Tibial artery (tissue), 4 donors: Measurements from ENCODE around the gene ADCY4.

Experiments used
- DNase-seq, 2 donors: peaks; one replicate each; pipeline ENCODE4 v3.0.0-alpha.2; 2019
- H3K27ac ChIP-seq, 2 donors: fragments of 200-600 bp; sonication (generic) in 1 of 2; 1 replicate in 1 of 2; 2 replicates in 1 of 2; pipeline ENCODE4 v1.5.1; 2018 to 2019; ENCODE audit warnings: mild to moderate bottlenecking in 1 of 2
- H3K27me3 ChIP-seq, 2 donors: fragments of 200-600 bp; sonication (generic) in 1 of 2; one replicate each; pipeline versions ENCODE4 v1.5.1 to v1.6.0; 2016 to 2019
- H3K36me3 ChIP-seq, 3 donors: fragments of 200-600 bp; sonication (generic) in 2 of 3; one replicate each; pipeline ENCODE4 v1.5.1; 2016 to 2019; ENCODE audit warnings: mild to moderate bottlenecking in 2 of 3
- H3K4me1 ChIP-seq, 4 donors: fragments of 200-600 bp; sonication (generic) in 2 of 4; 1 replicate in 3 of 4; 2 replicates in 1 of 4; pipeline ENCODE4 v1.5.1; 2016 to 2019
- H3K4me3 ChIP-seq, 2 donors: fragments of 200-600 bp; sonication (generic) in 1 of 2; 1 replicate in 1 of 2; 2 replicates in 1 of 2; pipeline ENCODE4 v1.5.1; 2018 to 2019; ENCODE audit warnings: mild to moderate bottlenecking in 2 of 2
- H3K9me3 ChIP-seq, 3 donors: fragments of 200-600 bp; sonication (generic) in 1 of 3; one replicate each; pipeline ENCODE4 v1.5.1; 2016 to 2019
- intact Hi-C: fragments of 100-400 bp; cut with DNase I; formaldehyde crosslinking; loops from one replicate; pipeline ENCODE4 v1.15.0; 2023; ENCODE audit warnings: low total_unique reads
- TF ChIP-seq, protein P1 (sequence below), 2 experiments: fragments of 200-600 bp in 1 of 2; fragments of 450-650 bp in 1 of 2; IDR thresholded peaks; one replicate each; pipeline ENCODE4 v1.5.1; 2017 to 2019; ENCODE audit warnings: antibody characterized with exemption in 2 of 2, mild to moderate bottlenecking in 1 of 2, moderate library complexity in 1 of 2

Gene ADCY4

DNA sequence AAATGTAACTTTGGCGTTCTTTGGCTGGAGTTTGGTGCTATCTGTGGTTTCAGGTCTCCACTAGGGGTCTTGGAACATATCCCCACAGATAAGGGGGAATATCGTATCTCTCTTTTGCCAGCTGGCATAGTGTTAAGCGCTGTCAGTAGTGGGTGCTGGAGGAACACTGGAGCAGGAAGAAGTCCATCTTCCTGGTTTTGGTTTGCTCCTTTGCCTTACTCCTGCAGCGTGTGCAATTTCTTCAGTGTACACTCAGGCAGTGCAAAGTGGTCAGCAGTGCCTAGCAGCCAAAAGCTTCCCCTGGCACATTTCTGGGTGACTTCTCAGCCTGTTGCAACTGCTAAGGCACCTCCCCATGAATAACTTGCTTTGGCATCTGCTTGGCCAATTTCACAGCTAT is 16.6 kb upstream of the ADCY4 start:
- Histone ChIP-seq H3K36me3 (no peaks in the 10 kb centered on the region), H3K4me1 (no peaks in the 10 kb centered on the region), H3K27me3 (peaks cover 0 to 34% of the 10 kb centered on the region in 2 donors), H3K4me3 (no peak overlapping the region), H3K9me3 (no peaks in the 10 kb centered on the region), H3K27ac (no peak overlapping the region)
- no peak for DNase-seq
- intact Hi-C loops, result no loop called here
- TF ChIP-seq, protein P1, sequence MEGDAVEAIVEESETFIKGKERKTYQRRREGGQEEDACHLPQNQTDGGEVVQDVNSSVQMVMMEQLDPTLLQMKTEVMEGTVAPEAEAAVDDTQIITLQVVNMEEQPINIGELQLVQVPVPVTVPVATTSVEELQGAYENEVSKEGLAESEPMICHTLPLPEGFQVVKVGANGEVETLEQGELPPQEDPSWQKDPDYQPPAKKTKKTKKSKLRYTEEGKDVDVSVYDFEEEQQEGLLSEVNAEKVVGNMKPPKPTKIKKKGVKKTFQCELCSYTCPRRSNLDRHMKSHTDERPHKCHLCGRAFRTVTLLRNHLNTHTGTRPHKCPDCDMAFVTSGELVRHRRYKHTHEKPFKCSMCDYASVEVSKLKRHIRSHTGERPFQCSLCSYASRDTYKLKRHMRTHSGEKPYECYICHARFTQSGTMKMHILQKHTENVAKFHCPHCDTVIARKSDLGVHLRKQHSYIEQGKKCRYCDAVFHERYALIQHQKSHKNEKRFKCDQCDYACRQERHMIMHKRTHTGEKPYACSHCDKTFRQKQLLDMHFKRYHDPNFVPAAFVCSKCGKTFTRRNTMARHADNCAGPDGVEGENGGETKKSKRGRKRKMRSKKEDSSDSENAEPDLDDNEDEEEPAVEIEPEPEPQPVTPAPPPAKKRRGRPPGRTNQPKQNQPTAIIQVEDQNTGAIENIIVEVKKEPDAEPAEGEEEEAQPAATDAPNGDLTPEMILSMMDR (IDR thresholded peaks at IDR 0.05), result no peak

DNA sequence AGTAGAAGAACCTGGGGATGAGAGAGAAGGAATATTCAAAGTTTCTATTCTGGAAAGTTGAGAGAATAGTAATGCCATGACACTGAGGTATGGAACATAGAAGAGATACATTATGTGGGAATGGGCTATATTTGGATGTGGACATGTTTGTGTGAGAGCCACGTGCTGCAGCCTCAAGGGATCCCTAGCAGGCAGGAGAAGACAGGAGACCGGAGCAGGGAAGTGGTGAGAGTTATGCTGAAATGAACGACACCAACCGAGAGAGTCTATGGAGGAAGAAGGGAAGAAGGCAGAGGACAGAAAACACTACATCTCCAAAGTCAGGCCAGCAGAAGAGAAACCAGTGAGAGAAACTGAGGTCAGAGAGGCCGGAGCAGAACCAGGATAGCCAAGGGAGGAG is 14.9 kb upstream of the ADCY4 start:
- TF ChIP-seq, protein P1 (IDR thresholded peaks at IDR 0.05), result no peak

DNA sequence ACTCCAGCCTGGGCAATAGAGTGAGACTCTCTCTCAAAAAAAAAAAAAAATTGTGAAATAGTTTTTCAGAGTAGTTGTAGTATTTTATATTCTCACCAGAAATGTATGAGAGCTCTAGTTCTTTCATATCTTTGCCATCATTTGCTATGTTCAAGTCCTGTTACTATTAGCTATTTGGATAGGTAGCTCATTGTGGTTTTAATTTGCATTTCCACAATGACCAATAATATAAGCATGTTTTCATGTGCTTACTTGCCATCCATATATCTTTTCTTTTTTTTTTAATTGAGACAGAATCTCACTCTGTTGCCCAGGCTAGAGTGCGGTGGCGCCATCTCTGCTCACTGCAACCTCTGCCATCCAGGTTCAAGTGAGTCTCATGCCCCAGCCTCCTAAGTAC is 13.3 kb upstream of the ADCY4 start:
- no peak overlapping the region for H3K4me3 ChIP-seq
- no peaks in the 10 kb centered on the region for H3K9me3 ChIP-seq
- H3K27ac ChIP-seq, result no peak overlapping the region
- intact Hi-C loops, result no loop called here
- peaks cover 0 to 30% of the 10 kb centered on the region in 2 donors for H3K27me3 ChIP-seq
- no peaks in the 10 kb centered on the region for H3K4me1 ChIP-seq
- DNase-seq, result no peak
- H3K36me3 ChIP-seq, result no peaks in the 10 kb centered on the region
- TF ChIP-seq, protein P1 (IDR thresholded peaks at IDR 0.05), result no peak

More for the DNA sequence above, 14.9 kb upstream of the ADCY4 start:
- Histone ChIP-seq H3K36me3 (no peaks in the 10 kb centered on the region), H3K27ac (no peak overlapping the region), H3K4me1 (no peaks in the 10 kb centered on the region), H3K4me3 (no peak overlapping the region), H3K9me3 (no peaks in the 10 kb centered on the region), H3K27me3 (peaks cover 0 to 30% of the 10 kb centered on the region in 2 donors)
- DNase-seq, result no peak
- intact Hi-C loops, result no loop called here

DNA sequence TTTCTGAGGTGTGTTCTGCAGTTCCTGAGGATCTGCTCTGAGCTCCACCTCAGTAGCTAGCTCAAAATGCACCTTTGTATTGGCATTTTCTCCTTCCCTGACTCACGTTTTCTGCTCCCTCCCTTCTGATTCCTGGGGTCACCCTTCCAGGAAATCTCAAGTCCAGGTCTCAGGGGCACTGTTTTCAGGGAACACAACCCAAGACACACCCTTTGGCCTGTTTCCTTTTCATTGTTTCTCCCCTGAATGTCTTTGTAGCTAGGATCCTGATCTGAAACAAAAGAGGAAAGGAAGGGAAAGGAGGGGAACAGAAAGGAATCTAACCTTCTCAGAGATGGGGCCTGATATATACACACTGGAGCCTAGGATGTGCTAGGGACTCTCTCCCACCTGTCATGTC is 12.3 kb upstream of the ADCY4 start:
- no peaks in the 10 kb centered on the region for H3K36me3 ChIP-seq
- DNase-seq, result no peak
- intact Hi-C loops, result no loop called here
- no peaks in the 10 kb centered on the region for H3K4me1 ChIP-seq
- H3K27ac ChIP-seq, result no peak overlapping the region
- no peaks in the 10 kb centered on the region for H3K9me3 ChIP-seq
- peaks cover 0 to 19% of the 10 kb centered on the region in 2 donors for H3K27me3 ChIP-seq
- no peak overlapping the region for H3K4me3 ChIP-seq
- TF ChIP-seq, protein P1 (IDR thresholded peaks at IDR 0.05), result no peak

DNA sequence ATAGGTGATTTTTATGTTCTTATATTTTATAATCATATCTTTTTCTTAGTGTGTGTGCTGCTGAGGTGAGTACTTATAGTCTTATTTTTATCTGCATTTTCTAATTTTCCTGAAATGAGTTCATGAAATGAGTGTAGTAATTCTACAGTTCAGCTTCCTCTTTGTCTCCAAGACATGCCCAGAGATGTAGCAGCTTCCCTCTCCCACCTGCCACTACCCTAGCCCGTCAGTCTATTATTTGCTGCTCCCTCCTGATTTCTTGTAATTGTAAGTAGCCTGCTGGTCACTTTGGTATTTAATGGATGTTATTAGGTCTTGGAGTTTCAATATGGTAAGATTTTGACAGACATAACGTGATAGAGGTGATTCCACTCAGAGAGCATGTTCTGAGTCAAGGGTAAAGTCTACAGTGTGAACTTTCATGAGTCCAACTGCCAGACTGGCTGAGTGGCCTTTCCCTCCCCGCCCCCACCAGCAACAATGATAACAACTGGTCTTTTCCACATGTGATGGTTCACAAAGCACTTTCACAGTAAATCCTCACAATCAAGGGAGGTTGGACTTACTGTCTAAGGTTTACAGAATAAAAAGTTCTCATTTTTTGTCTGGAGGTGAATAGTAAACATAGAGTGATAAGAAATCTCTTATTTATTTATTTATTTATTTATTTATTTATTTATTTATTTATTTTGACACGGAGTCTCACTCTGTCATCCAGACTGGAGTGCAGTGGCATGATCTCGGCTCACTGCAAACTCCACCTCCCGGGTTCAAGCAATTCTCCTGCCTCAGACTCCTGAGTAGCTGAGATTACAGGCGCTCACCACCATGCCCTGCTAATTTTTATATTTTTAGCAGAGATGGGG is 9.2 kb upstream of the ADCY4 start:
- peaks cover 0 to 6% (median 0%) of the 10 kb centered on the region in 4 donors for H3K4me1 ChIP-seq
- no peak overlapping the region for H3K4me3 ChIP-seq
- no peaks in the 10 kb centered on the region for H3K36me3 ChIP-seq
- H3K9me3 ChIP-seq, result no peaks in the 10 kb centered on the region
- DNase-seq, result no peak
- TF ChIP-seq, protein P1 (IDR thresholded peaks at IDR 0.05), result no peak
- H3K27ac ChIP-seq, result no peak overlapping the region
- intact Hi-C loops, result no loop called here
- peaks cover 0 to 19% of the 10 kb centered on the region in 2 donors for H3K27me3 ChIP-seq
